ENCODE data around the gene FLYWCH1. TPM values are rescaled to one million over a fixed set of nuclear protein-coding genes. Genes with fewer than 3 reads are reported as not detected.
A peak's percentile ranks its signal among the peaks of the same experiment; 100 is the strongest.

FLYWCH1 gene
- total and polyA plus RNA-seq, 10 of the 15 experiments (the other 5 are each of a cell fraction or from before 2014, with no cell fraction given), result 0.47 to 33.8 (median 11.2) TPM

DNA sequence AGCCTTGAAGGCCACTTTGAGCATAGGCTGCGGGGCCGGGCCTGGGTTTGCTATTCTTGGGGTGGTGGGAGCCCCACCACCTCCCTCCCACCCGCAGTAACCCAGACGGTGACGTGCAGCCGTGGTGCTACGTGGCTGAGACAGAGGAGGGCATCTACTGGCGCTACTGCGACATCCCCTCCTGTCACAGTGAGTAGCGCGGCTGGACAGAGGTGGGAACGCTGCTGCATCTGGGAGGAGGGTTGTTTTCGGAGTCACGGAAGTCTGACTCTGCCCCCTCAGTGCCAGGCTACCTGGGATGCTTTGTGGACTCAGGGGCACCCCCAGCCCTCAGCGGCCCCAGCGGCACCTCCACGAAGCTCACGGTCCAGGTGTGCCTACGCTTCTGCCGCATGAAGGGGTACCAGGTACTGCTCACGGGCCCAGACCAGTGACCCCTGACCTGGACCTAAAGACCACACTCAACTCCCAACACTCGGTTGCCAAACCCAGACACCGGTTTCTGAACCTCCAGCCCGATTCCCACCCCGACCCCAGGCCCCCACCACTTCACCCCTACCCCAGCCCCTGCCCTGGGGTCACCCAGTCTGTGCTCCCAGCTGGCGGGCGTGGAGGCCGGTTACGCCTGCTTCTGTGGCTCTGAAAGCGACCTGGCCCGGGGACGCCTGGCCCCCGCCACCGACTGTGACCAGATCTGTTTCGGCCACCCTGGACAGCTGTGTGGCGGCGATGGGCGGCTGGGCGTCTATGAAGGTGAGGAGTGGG is 54.5 kb downstream of the FLYWCH1 start:
- Histone ChIP-seq H3K27ac (ENCODE audit: control insufficient read depth, insufficient read depth) (no peak overlapping the region), H3K27me3 (replicated peaks in 1 of 2; ENCODE audit: control insufficient read depth in 2 of 2, insufficient read depth in 2 of 2, low read length in 1 of 2) (no peaks in the 10 kb centered on the region), H3K4me3 (no peak overlapping the region; the same call in 1 of the 2 replicates), H4K20me1 (ENCODE audit: control insufficient read depth, insufficient read depth) (no peaks in the 10 kb centered on the region), H3K36me3 (ENCODE audit: control insufficient read depth in 2 of 2, insufficient read depth in 2 of 2, low read length in 1 of 2) (peaks cover 0 to 2% of the 10 kb centered on the region in 2 experiments; a peak in 2 of 4 replicates), H3K79me2 (ENCODE audit: control insufficient read depth, insufficient read depth, low read length) (peaks cover 16% of the 10 kb centered on the region), H3K9me3 (replicated peaks; ENCODE audit: control insufficient read depth, insufficient read depth, low read length) (no peaks in the 10 kb centered on the region), H3K9ac (ENCODE audit: control insufficient read depth, insufficient read depth, low read length) (no peak overlapping the region), H3K4me2 (ENCODE audit: control insufficient read depth, insufficient read depth) (peak overlapping the region; percentile 5), H3K4me1 (ENCODE audit: control insufficient read depth, insufficient read depth, low read length) (peaks cover 41% of the 10 kb centered on the region), H2AFZ (ENCODE audit: control insufficient read depth, low read depth, low read length) (no peak overlapping the region)
- ChIA-PET POLR2A (interaction anchor here (0.6 to 1.1 kb wide), 3 partner anchors 10 to 109 kb away, joined by 3 to 4 read pairs (median 3); no protein-coding TSS in a partner anchor), SMC1A (ENCODE audit: uncharacterized antibody, unreplicated experiment) (no interaction called here), CTCF (interaction anchor here (1.0 to 4.7 kb wide), 2 partner anchors 17 to 39 kb away, joined by 6 to 20 read pairs; no protein-coding TSS in a partner anchor), RAD21 (ENCODE audit: unreplicated experiment) (interaction anchor here (0.8 to 0.9 kb wide), 2 partner anchors 9 to 84 kb away, joined by 3 read pairs; partner anchors contain the start of gene FLYWCH2)
- no peak for ATAC-seq
- DNase-seq (ENCODE audit: low read depth, low spot score), result no peak
- no peak for FAIRE-seq
- BruUV-seq (replicated peaks), result no TSS peak
- in situ Hi-C loops (cut with MboI) (no loop called here), intact Hi-C loops (cut with micrococcal nuclease; ENCODE audit: unreplicated experiment) (no loop called here)
- 73% methylated on average over 32 of the region's 39 CpGs for whole genome bisulfite sequencing (ENCODE audit: insufficient coverage, insufficient replicate concordance, low lambda C conversion rate, missing lambda C conversion rate)
- TF ChIP-seq STAT1 (conservative IDR thresholded peaks at IDR 0.05), result no peak
- TF ChIP-seq, protein P1, sequence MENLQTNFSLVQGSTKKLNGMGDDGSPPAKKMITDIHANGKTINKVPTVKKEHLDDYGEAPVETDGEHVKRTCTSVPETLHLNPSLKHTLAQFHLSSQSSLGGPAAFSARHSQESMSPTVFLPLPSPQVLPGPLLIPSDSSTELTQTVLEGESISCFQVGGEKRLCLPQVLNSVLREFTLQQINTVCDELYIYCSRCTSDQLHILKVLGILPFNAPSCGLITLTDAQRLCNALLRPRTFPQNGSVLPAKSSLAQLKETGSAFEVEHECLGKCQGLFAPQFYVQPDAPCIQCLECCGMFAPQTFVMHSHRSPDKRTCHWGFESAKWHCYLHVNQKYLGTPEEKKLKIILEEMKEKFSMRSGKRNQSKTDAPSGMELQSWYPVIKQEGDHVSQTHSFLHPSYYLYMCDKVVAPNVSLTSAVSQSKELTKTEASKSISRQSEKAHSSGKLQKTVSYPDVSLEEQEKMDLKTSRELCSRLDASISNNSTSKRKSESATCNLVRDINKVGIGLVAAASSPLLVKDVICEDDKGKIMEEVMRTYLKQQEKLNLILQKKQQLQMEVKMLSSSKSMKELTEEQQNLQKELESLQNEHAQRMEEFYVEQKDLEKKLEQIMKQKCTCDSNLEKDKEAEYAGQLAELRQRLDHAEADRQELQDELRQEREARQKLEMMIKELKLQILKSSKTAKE (IDR thresholded peaks at IDR 0.05; ENCODE audit: low read depth, poor library complexity, severe bottlenecking), result no peak
- TF ChIP-seq SMAD1 (IDR thresholded peaks at IDR 0.05; ENCODE audit: low read depth, partially characterized antibody), result no peak
- TF ChIP-seq NFXL1 (IDR thresholded peaks at IDR 0.05; ENCODE audit: borderline replicate concordance), result no peak
- TF ChIP-seq, protein P2, sequence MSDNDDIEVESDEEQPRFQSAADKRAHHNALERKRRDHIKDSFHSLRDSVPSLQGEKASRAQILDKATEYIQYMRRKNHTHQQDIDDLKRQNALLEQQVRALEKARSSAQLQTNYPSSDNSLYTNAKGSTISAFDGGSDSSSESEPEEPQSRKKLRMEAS (IDR thresholded peaks at IDR 0.05; ENCODE audit: low read depth, low read length), result no peak
- TF ChIP-seq SREBF1 (IDR thresholded peaks at IDR 0.05; ENCODE audit: low read length), result no peak
- TF ChIP-seq SPI1 (IDR thresholded peaks at IDR 0.05; ENCODE audit: borderline replicate concordance, insufficient read depth, low read depth, low read length), result no peak
- no peak for TF ChIP-seq CREB1 (IDR thresholded peaks at IDR 0.05; ENCODE audit: low read depth)
- TF ChIP-seq, protein P3, sequence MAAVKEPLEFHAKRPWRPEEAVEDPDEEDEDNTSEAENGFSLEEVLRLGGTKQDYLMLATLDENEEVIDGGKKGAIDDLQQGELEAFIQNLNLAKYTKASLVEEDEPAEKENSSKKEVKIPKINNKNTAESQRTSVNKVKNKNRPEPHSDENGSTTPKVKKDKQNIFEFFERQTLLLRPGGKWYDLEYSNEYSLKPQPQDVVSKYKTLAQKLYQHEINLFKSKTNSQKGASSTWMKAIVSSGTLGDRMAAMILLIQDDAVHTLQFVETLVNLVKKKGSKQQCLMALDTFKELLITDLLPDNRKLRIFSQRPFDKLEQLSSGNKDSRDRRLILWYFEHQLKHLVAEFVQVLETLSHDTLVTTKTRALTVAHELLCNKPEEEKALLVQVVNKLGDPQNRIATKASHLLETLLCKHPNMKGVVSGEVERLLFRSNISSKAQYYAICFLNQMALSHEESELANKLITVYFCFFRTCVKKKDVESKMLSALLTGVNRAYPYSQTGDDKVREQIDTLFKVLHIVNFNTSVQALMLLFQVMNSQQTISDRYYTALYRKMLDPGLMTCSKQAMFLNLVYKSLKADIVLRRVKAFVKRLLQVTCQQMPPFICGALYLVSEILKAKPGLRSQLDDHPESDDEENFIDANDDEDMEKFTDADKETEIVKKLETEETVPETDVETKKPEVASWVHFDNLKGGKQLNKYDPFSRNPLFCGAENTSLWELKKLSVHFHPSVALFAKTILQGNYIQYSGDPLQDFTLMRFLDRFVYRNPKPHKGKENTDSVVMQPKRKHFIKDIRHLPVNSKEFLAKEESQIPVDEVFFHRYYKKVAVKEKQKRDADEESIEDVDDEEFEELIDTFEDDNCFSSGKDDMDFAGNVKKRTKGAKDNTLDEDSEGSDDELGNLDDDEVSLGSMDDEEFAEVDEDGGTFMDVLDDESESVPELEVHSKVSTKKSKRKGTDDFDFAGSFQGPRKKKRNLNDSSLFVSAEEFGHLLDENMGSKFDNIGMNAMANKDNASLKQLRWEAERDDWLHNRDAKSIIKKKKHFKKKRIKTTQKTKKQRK (IDR thresholded peaks at IDR 0.05; ENCODE audit: low read depth, low read length), result no peak
- TF ChIP-seq HDGF (IDR thresholded peaks at IDR 0.05), result no peak
- TF ChIP-seq EZH2 (IDR thresholded peaks at IDR 0.05; ENCODE audit: borderline replicate concordance, control insufficient read depth, low read depth, low read length), result no peak
- no peak for TF ChIP-seq RFX5 (IDR thresholded peaks at IDR 0.05; ENCODE audit: low read depth, low read length)
- TF ChIP-seq PML (IDR thresholded peaks at IDR 0.05; ENCODE audit: low read length), result no peak
- no peak for TF ChIP-seq YBX1 (IDR thresholded peaks at IDR 0.05)
- TF ChIP-seq MYC (IDR thresholded peaks at IDR 0.05; ENCODE audit: insufficient read depth, insufficient read length, insufficient replicate concordance, low read length, severe bottlenecking), result no peak
- no peak for TF ChIP-seq GATAD2B (conservative IDR thresholded peaks at IDR 0.05; ENCODE audit: low read depth)
- no peak for TF ChIP-seq TCF12 (IDR thresholded peaks at IDR 0.05; ENCODE audit: low read depth, low read length)
- no peak for TF ChIP-seq EP300 (IDR thresholded peaks at IDR 0.05; ENCODE audit: borderline replicate concordance in 1 of 2, control insufficient read depth in 1 of 2, low read depth in 2 of 2, low read length in 2 of 2)
- no peak for TF ChIP-seq JUNB (IDR thresholded peaks at IDR 0.05)
